ENCODE data around the gene PPP2R1B.

PPP2R1B gene

DNA sequence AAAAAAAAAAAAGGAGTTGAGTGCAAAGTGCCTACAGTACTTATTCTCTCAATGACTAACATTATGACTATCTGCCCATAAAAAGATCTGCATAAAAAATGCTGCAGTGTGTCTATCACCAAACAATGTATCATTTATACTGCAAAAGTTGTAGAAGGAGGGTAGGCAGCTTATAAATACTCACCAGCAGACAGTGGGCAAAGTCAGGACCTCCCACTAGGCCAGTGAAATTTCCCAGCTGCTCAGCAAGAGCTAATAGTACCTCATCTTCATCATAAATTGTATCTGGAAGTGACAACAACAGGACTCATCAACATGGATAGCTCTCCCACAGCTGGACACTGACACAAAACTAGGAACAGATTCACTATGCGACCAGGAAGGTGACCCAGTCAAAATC lies 1.6 kb downstream of the PPP2R1B start:
- no peak overlapping the region for H3K27ac ChIP-seq (ENCODE audit: low read depth, low read length)
- no peaks in the 10 kb centered on the region for H3K9me2 ChIP-seq (replicated peaks; ENCODE audit: insufficient read depth, low read length)
- H3F3A ChIP-seq (ENCODE audit: insufficient read depth) = no peaks in the 10 kb centered on the region
- peak overlapping the region; percentile 88 for H3K4me2 ChIP-seq (ENCODE audit: low read depth, low read length, poor library complexity, severe bottlenecking)
- TF ChIP-seq, protein P1, sequence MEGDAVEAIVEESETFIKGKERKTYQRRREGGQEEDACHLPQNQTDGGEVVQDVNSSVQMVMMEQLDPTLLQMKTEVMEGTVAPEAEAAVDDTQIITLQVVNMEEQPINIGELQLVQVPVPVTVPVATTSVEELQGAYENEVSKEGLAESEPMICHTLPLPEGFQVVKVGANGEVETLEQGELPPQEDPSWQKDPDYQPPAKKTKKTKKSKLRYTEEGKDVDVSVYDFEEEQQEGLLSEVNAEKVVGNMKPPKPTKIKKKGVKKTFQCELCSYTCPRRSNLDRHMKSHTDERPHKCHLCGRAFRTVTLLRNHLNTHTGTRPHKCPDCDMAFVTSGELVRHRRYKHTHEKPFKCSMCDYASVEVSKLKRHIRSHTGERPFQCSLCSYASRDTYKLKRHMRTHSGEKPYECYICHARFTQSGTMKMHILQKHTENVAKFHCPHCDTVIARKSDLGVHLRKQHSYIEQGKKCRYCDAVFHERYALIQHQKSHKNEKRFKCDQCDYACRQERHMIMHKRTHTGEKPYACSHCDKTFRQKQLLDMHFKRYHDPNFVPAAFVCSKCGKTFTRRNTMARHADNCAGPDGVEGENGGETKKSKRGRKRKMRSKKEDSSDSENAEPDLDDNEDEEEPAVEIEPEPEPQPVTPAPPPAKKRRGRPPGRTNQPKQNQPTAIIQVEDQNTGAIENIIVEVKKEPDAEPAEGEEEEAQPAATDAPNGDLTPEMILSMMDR (IDR thresholded peaks at IDR 0.05; ENCODE audit: insufficient read depth, low read length, poor library complexity, severe bottlenecking) = no peak
- no peak for TF ChIP-seq EZH2phosphoT487 (conservative IDR thresholded peaks at IDR 0.05; ENCODE audit: low read length)
- H3K27me3 ChIP-seq (ENCODE audit: low read length) = no peaks in the 10 kb centered on the region
- peaks cover 9% of the 10 kb centered on the region for H3K36me3 ChIP-seq (ENCODE audit: low read length)
- no peaks in the 10 kb centered on the region for H3K79me2 ChIP-seq (ENCODE audit: insufficient read depth, low read length)
- H2AFZ ChIP-seq (ENCODE audit: low read depth, low read length, severe bottlenecking) = no peak overlapping the region
- H4K20me1 ChIP-seq (ENCODE audit: low read depth, low read length) = no peaks in the 10 kb centered on the region
- peak overlapping the region; percentile 87 for H3K4me3 ChIP-seq (ENCODE audit: insufficient read depth, low read length, poor library complexity, severe bottlenecking)
- no peaks in the 10 kb centered on the region for H3K9me3 ChIP-seq (ENCODE audit: insufficient read depth, low read length)
- peak overlapping the region; percentile 77; the same call in 1 of the 2 replicates for H3K9ac ChIP-seq (ENCODE audit: low read length)

DNA sequence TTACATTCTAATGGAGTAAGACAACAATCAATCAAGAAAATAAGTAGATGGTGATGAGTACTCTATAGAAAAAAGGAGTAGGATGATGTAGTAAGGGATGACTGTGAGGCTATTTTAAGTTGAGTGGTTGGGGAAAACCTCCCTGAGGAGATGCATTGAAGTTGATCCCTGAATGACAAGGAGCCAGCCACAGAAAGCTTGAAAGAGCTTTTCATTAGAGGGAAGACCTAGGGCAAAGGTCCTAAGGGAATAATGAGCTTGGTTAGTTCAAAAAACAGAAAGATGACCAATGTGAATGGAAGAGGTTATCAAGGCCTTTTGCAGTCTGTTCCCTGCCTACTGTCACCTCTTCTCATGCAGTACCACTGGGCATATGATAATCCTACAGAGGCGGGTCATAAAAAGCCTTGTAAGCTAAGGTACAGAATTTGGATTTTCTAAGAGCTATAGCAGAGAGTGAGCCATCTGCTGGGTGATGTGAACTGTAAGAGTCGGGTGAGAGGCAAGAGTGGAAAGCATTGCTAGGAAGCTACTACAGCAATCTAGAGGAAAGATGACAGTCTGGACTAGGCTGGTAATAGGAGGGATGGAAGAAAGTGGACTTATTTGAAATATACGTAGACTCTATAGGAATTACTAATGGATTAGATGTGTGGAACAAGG lies 3.1 kb downstream of the PPP2R1B start:
- H3F3A ChIP-seq (ENCODE audit: insufficient read depth) = no peaks in the 10 kb centered on the region; the same call in 1 of the 2 replicates
- no peaks in the 10 kb centered on the region for H3K79me2 ChIP-seq (ENCODE audit: insufficient read depth, low read length)
- peaks cover 16% of the 10 kb centered on the region for H3K36me3 ChIP-seq (ENCODE audit: low read length)
- H3K4me2 ChIP-seq (ENCODE audit: low read depth, low read length, poor library complexity, severe bottlenecking) = no peak overlapping the region
- TF ChIP-seq EZH2phosphoT487 (conservative IDR thresholded peaks at IDR 0.05; ENCODE audit: low read length) = no peak
- TF ChIP-seq, protein P1 (IDR thresholded peaks at IDR 0.05; ENCODE audit: insufficient read depth, low read length, poor library complexity, severe bottlenecking) = no peak
- no peaks in the 10 kb centered on the region for H4K20me1 ChIP-seq (ENCODE audit: low read depth, low read length)
- H3K9ac ChIP-seq (ENCODE audit: low read length) = no peak overlapping the region
- H3K27ac ChIP-seq (ENCODE audit: low read depth, low read length) = no peak overlapping the region
- H3K9me3 ChIP-seq (ENCODE audit: insufficient read depth, low read length) = no peaks in the 10 kb centered on the region
- no peak overlapping the region for H3K4me3 ChIP-seq (ENCODE audit: insufficient read depth, low read length, poor library complexity, severe bottlenecking)
- no peaks in the 10 kb centered on the region for H3K27me3 ChIP-seq (ENCODE audit: low read length)
- H2AFZ ChIP-seq (ENCODE audit: low read depth, low read length, severe bottlenecking) = no peak overlapping the region
- H3K9me2 ChIP-seq (replicated peaks; ENCODE audit: insufficient read depth, low read length) = no peaks in the 10 kb centered on the region

DNA sequence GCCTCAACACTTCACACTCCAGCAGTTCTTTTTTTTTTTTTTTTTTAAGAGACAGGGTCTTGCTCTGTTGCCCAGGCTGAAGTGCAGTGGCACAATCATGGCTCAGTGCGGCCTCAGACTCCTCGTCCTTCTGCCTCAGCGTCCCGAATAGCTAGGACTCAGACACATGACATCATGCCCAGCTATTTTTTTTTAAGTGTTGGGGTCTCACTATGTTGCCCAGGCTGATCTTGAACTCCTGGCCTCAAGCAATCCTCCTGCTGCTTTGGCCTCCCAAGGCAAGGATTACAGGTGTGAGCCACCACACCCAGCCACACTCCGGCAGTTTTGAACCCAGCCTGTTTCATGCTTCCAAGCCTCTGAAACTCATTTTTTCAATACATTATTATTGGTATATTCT lies 3.7 kb downstream of the PPP2R1B start:
- Histone ChIP-seq H3K79me2 (ENCODE audit: insufficient read depth, low read length) (no peaks in the 10 kb centered on the region), H3K4me3 (ENCODE audit: insufficient read depth, low read length, poor library complexity, severe bottlenecking) (no peak overlapping the region), H3K9ac (ENCODE audit: low read length) (no peak overlapping the region), H3K27ac (ENCODE audit: low read depth, low read length) (no peak overlapping the region), H4K20me1 (ENCODE audit: low read depth, low read length) (no peaks in the 10 kb centered on the region), H3K36me3 (ENCODE audit: low read length) (peaks cover 20% of the 10 kb centered on the region), H3K9me3 (ENCODE audit: insufficient read depth, low read length) (no peaks in the 10 kb centered on the region), H2AFZ (ENCODE audit: low read depth, low read length, severe bottlenecking) (no peak overlapping the region), H3K4me2 (ENCODE audit: low read depth, low read length, poor library complexity, severe bottlenecking) (no peak overlapping the region), H3K27me3 (ENCODE audit: low read length) (no peaks in the 10 kb centered on the region), H3F3A (ENCODE audit: insufficient read depth) (no peaks in the 10 kb centered on the region; the same call in 1 of the 2 replicates), H3K9me2 (replicated peaks; ENCODE audit: insufficient read depth, low read length) (no peaks in the 10 kb centered on the region)
- TF ChIP-seq, protein P1 (IDR thresholded peaks at IDR 0.05; ENCODE audit: insufficient read depth, low read length, poor library complexity, severe bottlenecking) = no peak
- TF ChIP-seq EZH2phosphoT487 (conservative IDR thresholded peaks at IDR 0.05; ENCODE audit: low read length) = no peak

All from SU-DHL-6 (cell line).